Activated CD8-positive, alpha-beta T cell treated with anti-CD3 and anti-CD28 coated beads for 36 hours (primary cell): ENCODE measurements around the gene LRRC27. TPM values are rescaled to one million over a fixed set of nuclear protein-coding genes. Genes with fewer than 3 reads are reported as not detected.

Source experiments
- ATAC-seq: fragments of 200-7000 bp; cut with Tn5 transposase; one replicate; pipeline ENCODE4 v1.10.0; 2021; ENCODE audit warnings: mild to moderate bottlenecking, moderate library complexity
- CTCF ChIA-PET: fragments of 350-600 bp; sonication (Branson Sonifier 250); formaldehyde crosslinking; loops from one replicate; lab custom pipeline; 2021; ENCODE audit warnings: antibody characterized with exemption; lab: Charles Lee
- POLR2A ChIA-PET: fragments of 350-600 bp; sonication (Branson Sonifier 250); formaldehyde crosslinking; loops from one replicate; lab custom pipeline; 2021; ENCODE audit warnings: antibody characterized with exemption; lab: Charles Lee
- DNase-seq: peaks from one replicate; pipeline ENCODE4 v3.0.0-alpha.2; 2020
- H3K27ac Mint-ChIP-seq: one replicate; pipeline ENCODE4 v1.8.0; 2021; ENCODE audit warnings: mild to moderate bottlenecking, mixed read lengths
- H3K27me3 Mint-ChIP-seq: one replicate; pipeline ENCODE4 v1.8.0; 2021; ENCODE audit warnings: mixed read lengths
- H3K36me3 Mint-ChIP-seq: one replicate; pipeline ENCODE4 v1.8.0; 2021; ENCODE audit warnings: low read depth, mixed read lengths
- H3K4me1 Mint-ChIP-seq: one replicate; pipeline ENCODE4 v1.8.0; 2021; ENCODE audit warnings: low read depth, mixed read lengths
- H3K4me3 Mint-ChIP-seq: one replicate; pipeline ENCODE4 v1.8.0; 2021; ENCODE audit warnings: mild to moderate bottlenecking, moderate library complexity, mixed read lengths
- H3K9me3 Mint-ChIP-seq: one replicate; pipeline ENCODE4 v1.8.0; 2021; ENCODE audit warnings: mixed read lengths
- intact Hi-C: fragments of 100-400 bp; cut with micrococcal nuclease; formaldehyde crosslinking; loops from one replicate; pipeline ENCODE4 v1.10.0; 2022
- total RNA-seq, 2 experiments: library from RNA; stranded (reverse); gene quantifications; one replicate each; pipeline ENCODE4 v1.2.3, GENCODE V29; 2021
- TF ChIP-seq, protein P1 (sequence below): fragments of 200-600 bp; IDR thresholded peaks from one replicate; pipeline ENCODE4 v1.8.0; 2022; ENCODE audit warnings: antibody characterized with exemption, mild to moderate bottlenecking

The LRRC27 gene
- total RNA-seq, 2 experiments from 2014 or later: 2.7 to 3.5 TPM

DNA sequence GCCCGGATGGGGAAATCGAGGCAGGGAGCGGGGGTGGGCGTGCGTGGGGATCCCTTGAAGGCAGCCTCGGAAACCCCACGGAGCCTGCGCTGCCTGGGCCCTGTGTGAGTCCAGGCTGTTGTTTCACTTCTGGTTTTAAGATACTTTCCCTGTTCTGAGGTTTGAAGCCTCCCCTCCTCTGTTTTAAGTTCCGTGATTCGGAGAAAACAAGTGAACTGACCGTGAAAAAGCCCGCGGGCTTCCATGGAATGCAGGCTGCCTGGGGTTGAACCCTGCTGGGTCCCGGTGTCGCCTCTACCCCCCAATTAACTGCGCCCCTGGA, 401 bp downstream of the LRRC27 start:
- Mint-ChIP-seq H3K36me3 (peaks cover 36% of the 10 kb centered on the region), H3K4me1 (peaks cover 59% of the 10 kb centered on the region), H3K27me3 (no peaks in the 10 kb centered on the region), H3K4me3 (peak overlapping the region; percentile 90), H3K9me3 (peaks cover 6% of the 10 kb centered on the region), H3K27ac (peak overlapping the region; percentile 87)
- peak; percentile 22 for ATAC-seq
- DNase-seq: no peak
- intact Hi-C loops: no loop called here
- TF ChIP-seq, protein P1, sequence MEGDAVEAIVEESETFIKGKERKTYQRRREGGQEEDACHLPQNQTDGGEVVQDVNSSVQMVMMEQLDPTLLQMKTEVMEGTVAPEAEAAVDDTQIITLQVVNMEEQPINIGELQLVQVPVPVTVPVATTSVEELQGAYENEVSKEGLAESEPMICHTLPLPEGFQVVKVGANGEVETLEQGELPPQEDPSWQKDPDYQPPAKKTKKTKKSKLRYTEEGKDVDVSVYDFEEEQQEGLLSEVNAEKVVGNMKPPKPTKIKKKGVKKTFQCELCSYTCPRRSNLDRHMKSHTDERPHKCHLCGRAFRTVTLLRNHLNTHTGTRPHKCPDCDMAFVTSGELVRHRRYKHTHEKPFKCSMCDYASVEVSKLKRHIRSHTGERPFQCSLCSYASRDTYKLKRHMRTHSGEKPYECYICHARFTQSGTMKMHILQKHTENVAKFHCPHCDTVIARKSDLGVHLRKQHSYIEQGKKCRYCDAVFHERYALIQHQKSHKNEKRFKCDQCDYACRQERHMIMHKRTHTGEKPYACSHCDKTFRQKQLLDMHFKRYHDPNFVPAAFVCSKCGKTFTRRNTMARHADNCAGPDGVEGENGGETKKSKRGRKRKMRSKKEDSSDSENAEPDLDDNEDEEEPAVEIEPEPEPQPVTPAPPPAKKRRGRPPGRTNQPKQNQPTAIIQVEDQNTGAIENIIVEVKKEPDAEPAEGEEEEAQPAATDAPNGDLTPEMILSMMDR: no peak
- ChIA-PET POLR2A (interaction anchor here (1.0 kb wide), 1 partner anchor 25 kb away, joined by 3 read pairs; no protein-coding TSS in a partner anchor), CTCF (no interaction called here)

DNA sequence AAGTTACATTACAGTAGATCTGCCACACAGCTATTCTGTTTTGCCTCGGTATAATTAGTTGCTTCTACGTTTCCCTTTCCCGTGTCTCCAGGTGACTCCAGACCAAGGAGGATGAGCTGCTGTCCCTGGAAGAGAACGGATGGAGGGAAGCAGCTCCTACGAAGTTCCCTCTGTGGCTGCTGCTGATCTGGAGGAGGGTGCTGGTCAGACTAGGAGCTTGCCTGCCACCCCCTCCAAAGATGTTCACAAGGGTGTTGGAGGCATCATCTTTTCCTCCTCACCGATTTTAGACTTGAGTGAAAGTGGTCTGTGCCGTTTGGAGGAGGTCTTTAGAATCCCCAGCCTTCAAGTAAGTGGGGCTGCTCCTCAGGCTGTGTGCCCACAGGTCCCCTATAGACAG, 1.4 kb downstream of the LRRC27 start:
- Mint-ChIP-seq H3K9me3 (no peaks in the 10 kb centered on the region), H3K4me3 (peak overlapping the region; percentile 90), H3K27me3 (no peaks in the 10 kb centered on the region), H3K27ac (no peak overlapping the region), H3K36me3 (peaks cover 28% of the 10 kb centered on the region), H3K4me1 (peaks cover 51% of the 10 kb centered on the region)
- POLR2A ChIA-PET: no interaction called here
- ATAC-seq: no peak
- intact Hi-C loops: no loop called here
- CTCF ChIA-PET: no interaction called here
- no peak for DNase-seq
- TF ChIP-seq, protein P1: no peak

DNA sequence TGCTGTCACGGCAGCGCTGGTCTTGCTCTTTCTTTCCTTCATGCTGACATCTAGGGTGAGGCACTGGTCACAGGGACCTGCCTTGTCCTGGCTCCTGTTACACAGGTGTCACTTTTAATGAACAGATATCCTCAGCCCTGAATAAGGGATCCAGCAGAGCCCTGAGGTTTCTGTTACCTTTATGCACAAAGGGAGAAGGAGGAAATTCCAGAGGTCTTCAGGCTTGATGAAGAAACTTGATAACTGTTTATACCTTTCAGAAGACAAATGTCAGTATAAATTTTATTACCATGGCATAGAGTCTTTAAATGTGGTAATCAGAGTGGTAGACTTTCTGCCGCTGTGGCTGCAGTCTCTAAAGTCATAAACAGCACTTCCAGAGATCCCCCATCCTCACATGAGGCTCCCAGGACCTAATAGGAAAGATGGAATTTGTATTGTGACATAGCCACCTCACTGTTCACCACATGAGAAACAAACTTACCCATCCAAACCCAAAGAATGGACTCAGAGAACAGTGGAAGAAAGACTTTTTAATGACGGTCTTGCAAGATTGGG, 2.7 kb downstream of the LRRC27 start:
- H3K4me3 Mint-ChIP-seq: no peak overlapping the region
- CTCF ChIA-PET: no interaction called here

DNA sequence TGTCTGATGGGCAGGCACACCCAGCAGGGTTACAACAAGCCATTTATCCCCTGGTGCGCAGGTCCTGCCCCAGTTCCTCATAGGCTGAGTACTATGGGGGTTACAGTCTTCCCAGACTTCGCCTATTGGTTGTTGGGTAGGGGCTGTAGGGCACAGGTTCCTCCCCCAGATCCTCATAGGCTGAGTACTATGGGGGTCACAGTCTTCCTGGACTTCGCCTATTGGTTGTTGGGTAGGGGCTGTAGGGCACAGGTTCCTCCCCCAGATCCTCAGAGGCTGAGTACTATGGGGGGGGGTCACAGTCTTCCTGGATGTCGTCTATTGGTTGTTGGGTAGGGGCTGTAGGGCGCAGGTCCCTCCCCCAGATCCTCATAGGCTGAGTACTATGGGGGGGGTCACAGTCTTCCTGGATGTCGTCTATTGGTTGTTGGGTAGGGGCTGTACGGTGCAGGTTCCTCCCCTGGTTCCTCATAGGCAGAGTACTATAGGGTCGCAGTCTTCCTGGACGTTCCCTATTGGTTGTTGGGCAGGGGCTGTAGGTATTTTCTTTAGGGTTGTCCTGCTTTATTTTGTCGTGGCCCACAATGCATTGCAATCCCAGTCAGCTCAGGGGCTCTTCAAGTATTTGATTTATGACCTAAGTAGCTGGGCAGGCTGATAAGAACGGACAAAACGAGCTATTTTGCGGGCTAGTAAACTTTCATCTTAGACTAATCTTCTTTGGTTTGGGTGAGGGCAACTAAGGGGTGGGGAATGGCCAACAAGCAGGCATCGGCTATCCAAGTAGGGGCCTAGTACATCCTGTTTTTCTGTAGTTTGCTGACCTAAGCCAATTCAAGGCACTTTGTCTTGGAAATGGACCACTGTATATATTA, 3.4 kb downstream of the LRRC27 start:
- TF ChIP-seq, protein P1: no peak
- Mint-ChIP-seq H3K4me3 (peak overlapping the region; percentile 72), H3K27me3 (no peaks in the 10 kb centered on the region), H3K36me3 (peaks cover 11% of the 10 kb centered on the region), H3K4me1 (peaks cover 34% of the 10 kb centered on the region), H3K9me3 (no peaks in the 10 kb centered on the region), H3K27ac (no peak overlapping the region)
- DNase-seq (no peak), ATAC-seq (no peak)
- POLR2A ChIA-PET: interaction anchor here (1.3 kb wide), 1 partner anchor 12 kb away, joined by 3 read pairs; no protein-coding TSS in a partner anchor
- CTCF ChIA-PET: interaction anchor here (1.0 kb wide), 2 partner anchors 25 to 26 kb away, joined by 3 read pairs; no protein-coding TSS in a partner anchor
- intact Hi-C loops: no loop called here

More for the DNA sequence above, 2.7 kb downstream of the LRRC27 start:
- intact Hi-C loops: no loop called here
- POLR2A ChIA-PET: no interaction called here
- Mint-ChIP-seq H3K27me3 (no peaks in the 10 kb centered on the region), H3K4me1 (peaks cover 39% of the 10 kb centered on the region), H3K9me3 (no peaks in the 10 kb centered on the region), H3K27ac (no peak overlapping the region), H3K36me3 (peaks cover 19% of the 10 kb centered on the region)
- ATAC-seq: no peak
- TF ChIP-seq, protein P1: no peak
- no peak for DNase-seq
